ENCODE measurements around the gene KDM4C.

The KDM4C gene

GRCh38 chr9:7115606-7116005, 357.8 kb downstream of the KDM4C start:
- DNase-seq = no peak

DNA sequence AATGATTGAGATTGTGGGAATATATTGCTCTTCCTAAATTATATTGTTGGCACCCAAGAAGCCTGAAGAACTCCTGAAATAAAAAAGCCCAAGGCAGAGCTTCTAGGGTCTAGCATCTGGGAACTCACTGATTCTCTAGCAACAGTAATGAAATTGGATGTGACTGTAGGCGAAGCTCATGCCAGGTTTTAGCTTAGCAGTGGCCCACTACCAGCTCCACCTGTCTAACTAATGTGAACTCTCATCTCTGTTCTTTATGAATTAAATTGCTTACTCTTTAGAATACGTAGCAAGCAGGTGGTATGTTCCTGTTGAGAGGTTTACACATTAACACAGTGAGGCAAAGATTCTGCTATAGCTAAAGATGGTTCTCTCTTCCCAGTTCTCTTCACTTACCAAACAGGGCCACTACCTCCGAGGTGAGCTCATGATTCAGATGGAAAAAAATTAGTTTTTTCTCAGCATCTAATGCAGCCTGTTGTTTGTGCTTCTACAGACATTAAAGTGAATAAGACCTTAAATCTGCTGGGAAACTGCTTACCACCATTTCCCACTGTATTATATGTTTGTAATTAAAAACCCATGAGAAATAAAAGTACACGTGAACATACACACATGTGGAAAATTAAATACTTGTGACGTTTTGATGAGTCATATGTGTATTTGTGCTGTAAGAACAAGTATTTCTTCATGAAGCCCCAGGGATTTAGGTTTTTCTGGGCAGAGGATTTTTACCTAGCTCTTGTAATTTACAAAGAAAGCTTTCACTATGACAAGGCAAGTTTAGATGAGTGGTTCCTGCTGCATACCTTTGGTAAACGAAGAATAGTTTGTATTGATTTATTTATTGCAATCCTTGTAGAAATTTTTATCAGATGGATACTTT, 360.1 kb downstream of the KDM4C start:
- no peak for DNase-seq

DNA sequence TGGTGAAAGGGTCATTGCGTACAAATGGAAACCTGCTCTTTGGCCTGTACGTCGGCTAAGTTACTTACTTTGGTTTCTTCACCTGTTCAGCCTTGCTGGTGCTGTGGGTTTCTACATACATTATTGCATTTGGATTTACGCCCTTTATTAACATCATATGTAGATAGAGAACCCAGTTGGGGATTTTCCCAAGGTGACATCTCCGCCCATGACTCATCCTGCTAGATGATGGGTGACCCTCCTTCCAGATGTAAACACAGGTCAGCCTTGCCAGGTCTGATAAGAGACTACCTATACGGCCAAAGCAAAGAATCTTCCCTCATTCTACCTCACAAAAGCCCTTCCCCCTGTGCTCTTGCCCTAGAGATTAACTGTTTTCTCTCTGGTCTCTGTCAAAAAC, 360.9 kb downstream of the KDM4C start:
- no peak for DNase-seq

GRCh38 chr9:7119612-7120011, 361.8 kb downstream of the KDM4C start:
- no peak for DNase-seq

- DNase-seq = no peak
Measured at GRCh38 chr9:7121055-7121454, 363.3 kb downstream of the KDM4C start.

DNA sequence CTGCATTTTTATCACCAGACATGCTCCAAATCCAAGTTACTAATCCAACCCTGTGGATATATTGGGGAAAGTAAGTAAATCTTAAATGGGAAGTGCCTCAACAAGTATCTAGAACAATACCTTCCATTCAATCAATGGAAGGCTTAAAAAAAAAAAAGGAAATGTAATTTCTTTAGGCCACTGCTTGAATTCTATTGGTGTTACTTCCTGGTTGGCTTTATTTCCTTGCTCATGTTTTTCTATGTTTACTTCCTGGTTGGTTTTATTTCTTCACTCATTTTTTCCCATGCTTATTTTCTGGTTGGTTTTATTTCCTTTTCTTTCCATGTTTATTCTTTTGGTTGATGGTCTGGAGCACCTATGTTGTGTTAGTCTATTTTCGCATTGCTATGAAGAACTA, 363.9 kb downstream of the KDM4C start:
- no peak for DNase-seq

DNA sequence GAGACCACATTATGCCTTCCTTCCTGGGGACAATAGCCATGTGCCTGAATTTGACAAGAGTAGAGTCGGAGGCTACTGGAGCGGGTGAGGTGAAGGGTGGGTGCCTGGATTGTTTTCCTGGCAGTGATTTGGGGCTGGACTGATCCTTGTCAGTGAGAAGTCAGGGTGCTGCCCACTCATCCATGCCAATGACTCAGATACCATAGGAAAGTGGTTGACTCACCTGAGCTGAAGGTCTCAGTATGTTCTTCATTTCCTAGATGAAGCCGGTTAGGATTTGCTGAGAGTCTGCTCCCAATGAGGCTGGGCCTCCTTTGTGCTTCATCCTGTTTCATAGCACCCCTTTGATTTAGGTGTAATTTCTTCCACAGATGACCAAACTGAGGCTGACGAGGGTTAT, 366.0 kb downstream of the KDM4C start:
- DNase-seq = no peak

GRCh38 chr9:7125231-7125630, 367.5 kb downstream of the KDM4C start:
- no peak for DNase-seq

GRCh38 chr9:7129391-7129790, 371.6 kb downstream of the KDM4C start:
- DNase-seq = no peak

GRCh38 chr9:7130266-7130820, 372.6 kb downstream of the KDM4C start:
- DNase-seq = peak in 1 of 2 experiments; percentile 12

DNA sequence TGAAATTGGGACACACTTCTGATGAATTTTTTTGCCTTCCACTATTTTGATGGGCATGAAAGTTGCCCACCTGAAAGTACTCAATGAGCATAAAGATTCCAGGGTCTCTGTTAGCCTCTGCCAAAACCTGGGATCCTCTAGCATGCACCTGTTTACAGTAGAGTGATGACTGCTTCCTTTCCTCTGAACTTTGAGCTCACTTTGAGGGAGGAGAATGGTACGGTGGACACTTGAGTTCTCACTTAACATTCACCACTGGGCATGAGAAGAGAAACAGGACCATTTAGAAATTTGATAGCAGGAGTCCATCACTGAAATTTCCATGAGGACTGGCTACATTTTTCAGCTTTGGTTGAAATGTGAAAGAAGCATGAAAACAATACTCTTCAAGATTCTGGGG, 374.8 kb downstream of the KDM4C start:
- DNase-seq = no peak

DNA sequence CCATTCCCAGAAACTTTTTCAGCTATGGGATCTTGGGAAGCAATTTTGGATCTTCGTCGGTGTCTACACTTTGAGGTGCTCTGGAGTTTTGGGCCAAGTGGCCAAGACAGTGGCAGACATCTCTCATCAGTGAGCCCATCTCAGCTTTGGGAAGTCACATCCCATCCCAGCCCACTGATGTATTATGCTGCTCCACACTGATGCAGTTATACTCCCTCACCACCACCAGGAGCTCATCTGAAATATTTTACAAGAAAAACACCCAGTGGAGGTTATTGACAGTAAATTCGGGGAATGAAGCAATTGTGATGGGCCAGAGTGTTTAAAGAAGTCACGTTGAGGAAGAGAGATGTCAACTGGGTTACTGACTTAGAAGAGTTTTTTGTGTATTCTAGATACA, 378.0 kb downstream of the KDM4C start:
- DNase-seq = no peak

DNA sequence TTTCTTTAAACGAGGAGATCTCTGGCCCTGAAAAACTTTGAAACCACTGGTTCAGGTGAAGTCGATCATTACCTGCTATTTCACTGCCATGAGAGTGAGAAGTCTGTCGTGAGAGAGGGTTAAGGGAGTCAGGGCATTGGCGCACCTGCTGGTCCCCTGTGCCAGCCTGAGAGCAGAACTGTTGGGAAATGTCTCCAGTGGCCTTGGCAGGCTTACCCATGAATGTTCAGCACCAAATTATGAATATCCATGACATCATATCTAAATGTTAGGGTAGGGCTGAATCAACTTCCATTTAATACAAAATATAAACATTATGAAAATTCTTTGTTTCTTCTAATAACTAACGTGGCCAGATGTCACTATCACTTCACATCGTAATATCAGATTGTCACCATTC, 379.3 kb downstream of the KDM4C start:
- no peak for DNase-seq

DNA sequence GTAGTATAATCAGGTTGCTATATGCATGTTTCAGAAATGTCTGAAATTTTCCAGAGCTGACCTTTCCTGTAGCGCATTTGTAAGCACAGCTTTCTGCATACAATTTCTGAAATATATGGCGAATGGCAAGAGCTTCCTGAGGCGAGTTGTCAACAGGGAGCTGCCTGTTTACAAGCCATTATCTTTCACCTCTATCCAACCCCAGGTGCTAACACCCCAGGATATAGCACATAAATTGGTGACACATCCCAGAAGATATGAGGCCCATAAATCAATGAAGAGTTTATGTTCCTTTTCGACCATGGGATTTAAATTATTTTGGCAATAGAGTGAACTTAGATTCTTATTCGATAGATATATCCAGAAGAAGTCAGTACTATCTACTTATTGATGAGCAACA, 379.8 kb downstream of the KDM4C start:
- no peak for DNase-seq

DNA sequence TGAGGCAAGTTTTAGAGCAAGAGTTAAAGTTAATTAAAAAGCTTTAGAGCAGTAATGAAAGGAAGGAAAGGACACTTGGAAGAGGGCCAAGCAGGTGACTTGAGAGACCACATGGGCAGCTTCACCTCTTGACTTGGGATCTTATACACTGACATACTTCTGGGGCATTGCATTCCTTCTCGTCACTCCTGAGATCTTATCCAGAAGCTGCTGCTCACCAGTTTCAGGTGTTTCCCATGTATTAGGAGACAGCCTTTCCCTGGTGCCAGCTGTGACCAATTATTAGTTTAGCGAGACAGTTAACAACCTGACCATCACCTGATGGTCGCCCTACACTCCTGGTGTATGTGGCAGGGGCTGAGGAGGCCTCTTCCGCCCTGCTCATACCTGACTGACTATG, 382.1 kb downstream of the KDM4C start:
- DNase-seq = no peak

DNA sequence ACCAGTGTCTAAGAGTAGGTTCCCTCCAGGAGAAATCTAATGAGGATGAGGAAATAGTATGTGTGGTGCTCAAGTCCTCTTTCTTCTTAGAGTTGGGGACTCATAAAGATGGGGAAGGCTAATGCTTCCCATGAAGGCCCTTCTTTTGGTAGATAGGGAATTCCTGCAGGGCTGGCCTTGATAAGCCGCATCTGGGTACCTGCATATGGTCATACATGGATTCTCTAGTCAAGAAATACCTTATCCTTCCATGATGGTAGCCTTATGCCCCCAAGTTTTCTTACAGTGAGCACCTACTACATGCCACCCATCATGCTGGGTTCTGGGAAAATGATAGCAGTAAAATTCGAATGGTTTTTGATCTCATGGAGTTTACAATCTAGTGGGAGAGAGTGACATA, 382.6 kb downstream of the KDM4C start:
- DNase-seq = no peak

DNA sequence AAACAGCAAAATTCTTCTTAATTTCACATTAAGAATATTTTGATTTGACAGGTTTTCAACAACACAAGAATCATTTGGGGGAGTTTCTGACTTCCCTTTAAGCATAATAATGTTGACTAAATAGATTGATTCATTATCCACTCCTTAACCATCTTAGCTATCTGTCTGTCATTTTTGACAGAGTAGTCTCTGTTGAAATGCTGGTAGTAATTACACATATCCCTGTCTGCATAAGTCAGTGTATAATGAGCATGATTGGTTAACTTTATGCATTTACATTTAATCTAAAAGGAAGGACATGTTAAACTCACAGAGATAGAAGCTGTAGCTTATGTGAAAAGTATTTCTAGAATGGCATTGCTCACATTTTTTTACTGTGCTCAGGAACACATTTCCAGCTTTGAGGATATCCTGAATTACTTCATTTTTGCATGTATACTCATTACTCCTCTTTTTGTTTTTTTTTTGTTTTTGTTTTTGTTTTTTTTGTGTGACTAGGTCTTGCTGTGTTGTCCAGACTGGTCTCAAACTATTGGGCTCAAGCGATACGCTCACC, 385.9 kb downstream of the KDM4C start:
- DNase-seq = no peak

DNA sequence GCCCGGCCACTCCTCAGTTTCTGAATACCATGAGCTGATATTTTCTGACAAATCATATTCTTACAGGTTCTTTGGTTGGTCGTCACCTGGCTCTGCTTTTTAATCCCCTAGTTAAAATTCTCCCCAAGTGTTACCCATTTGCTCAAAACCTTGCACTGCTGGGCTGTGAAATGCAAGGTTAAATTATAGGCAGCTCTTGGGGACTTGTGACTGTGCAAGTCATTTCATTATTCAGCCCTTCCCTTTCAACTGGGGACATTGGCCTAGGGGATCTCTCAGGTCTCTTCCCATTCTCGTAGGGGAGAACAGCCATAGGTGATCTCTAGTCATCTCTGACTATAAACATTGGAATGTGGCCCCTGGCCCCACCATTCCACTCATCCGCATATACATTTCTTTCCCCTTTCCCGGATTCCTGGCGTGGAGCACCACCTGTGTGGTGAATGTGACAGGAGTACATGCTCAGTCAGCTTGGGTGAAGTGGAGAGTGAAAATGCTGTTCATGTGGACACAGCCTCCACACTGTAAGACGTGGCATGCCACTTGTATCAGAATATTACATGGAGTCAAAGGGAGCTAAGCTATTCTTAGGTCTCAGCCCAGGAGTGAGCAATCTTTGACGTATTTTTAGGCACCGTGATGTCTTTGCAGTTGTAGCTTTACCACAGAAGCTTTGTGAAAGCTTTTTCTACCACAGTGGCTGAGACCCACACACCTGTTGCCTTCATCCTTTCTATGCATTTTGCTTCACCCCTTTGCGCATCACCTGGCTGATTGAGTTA, 386.7 kb downstream of the KDM4C start:
- no peak for DNase-seq

GRCh38 chr9:7145361-7146069, 387.7 kb downstream of the KDM4C start:
- DNase-seq = no peak

- DNase-seq = no peak
Measured at GRCh38 chr9:7146582-7146981, 388.8 kb downstream of the KDM4C start.

- DNase-seq = no peak
Measured at GRCh38 chr9:7147121-7148090, 389.6 kb downstream of the KDM4C start.

Data from NCI-H187 (cell line).